LNCaP clone FGC (cell line): Measurements from ENCODE around the gene ABCG8.

Experiments
- DNase-seq: peaks from one replicate; pipeline ENCODE4 v3.0.0-alpha.2; 2011; ENCODE audit warnings: low read depth
- H3K4me3 ChIP-seq: 2 replicates; pipeline ENCODE4 v1.5.1; 2011; ENCODE audit warnings: mild to moderate bottlenecking, low read depth, low read length, control low read depth
- TF ChIP-seq, protein P1 (sequence below): IDR thresholded peaks from 2 replicates; pipeline ENCODE4 v1.5.1; 2012; ENCODE audit warnings: mild to moderate bottlenecking; ENCODE audit not compliant: control insufficient read depth, insufficient read depth; ENCODE audit errors: extremely low read depth

The ABCG8 gene

GRCh38 chr2:43812006-43812405 is 26.8 kb upstream of the ABCG8 start:
- H3K4me3 ChIP-seq = no peak overlapping the region
- TF ChIP-seq, protein P1, sequence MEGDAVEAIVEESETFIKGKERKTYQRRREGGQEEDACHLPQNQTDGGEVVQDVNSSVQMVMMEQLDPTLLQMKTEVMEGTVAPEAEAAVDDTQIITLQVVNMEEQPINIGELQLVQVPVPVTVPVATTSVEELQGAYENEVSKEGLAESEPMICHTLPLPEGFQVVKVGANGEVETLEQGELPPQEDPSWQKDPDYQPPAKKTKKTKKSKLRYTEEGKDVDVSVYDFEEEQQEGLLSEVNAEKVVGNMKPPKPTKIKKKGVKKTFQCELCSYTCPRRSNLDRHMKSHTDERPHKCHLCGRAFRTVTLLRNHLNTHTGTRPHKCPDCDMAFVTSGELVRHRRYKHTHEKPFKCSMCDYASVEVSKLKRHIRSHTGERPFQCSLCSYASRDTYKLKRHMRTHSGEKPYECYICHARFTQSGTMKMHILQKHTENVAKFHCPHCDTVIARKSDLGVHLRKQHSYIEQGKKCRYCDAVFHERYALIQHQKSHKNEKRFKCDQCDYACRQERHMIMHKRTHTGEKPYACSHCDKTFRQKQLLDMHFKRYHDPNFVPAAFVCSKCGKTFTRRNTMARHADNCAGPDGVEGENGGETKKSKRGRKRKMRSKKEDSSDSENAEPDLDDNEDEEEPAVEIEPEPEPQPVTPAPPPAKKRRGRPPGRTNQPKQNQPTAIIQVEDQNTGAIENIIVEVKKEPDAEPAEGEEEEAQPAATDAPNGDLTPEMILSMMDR = no peak
- DNase-seq = no peak

- H3K4me3 ChIP-seq = no peak overlapping the region
- TF ChIP-seq, protein P1 = no peak
- DNase-seq = no peak
These were observed 25.8 kb upstream of the ABCG8 start for GRCh38 chr2:43812947-43813346.

DNA sequence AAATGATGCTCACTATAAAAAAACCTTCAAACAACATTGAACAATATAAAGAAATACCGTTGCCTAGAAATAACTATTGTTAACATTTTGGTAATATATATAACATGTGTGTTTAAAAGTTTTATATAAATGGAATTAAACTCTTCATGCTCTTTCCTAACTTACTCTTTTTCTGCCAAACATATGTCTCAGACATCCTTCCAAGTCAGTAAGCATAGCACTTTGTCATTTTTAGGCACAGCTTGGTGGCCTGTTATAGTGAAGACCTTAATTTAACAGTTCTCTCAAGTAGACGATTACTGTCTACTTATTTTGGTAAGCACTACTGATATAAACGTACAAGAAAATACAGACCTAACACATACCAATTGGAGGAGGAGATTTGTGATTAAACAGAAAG is 24.1 kb upstream of the ABCG8 start:
- TF ChIP-seq, protein P1 = no peak
- H3K4me3 ChIP-seq = no peak overlapping the region
- DNase-seq = no peak

- no peak for DNase-seq
- H3K4me3 ChIP-seq = no peak overlapping the region
- TF ChIP-seq, protein P1 = no peak
These were observed 20.0 kb upstream of the ABCG8 start for GRCh38 chr2:43818761-43819160.

DNA sequence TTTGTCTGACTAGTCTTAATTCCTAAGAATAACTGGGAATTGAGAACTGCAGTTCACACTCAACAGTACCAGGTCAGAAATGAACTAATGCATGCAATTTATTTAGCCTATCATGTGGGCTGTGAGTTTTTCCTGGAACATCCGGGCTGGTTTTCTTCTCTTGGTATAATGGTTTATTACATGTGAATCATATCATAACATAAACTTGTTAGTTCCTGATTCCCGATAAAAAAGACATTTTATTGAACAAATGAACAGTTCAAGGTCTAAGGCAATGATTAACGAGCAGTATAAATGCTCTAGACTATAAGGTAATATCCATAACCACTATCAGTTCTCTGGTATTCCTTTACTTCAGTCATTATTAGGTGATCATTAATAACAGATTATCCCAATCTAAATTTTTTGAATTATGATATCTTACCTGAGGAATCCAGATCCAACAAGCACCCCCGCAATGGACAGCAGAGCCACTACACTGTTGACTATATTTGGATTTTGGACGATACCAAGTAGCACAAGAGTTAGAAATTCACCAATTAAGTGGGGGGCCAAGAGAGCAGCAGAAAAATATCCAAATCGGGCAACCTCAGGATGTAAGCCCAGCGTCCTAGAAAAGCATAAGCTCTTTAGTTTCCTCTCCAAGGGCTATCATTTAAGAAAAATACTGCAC is 19.1 kb upstream of the ABCG8 start:
- H3K4me3 ChIP-seq = no peak overlapping the region
- DNase-seq = no peak
- TF ChIP-seq, protein P1 = no peak

- TF ChIP-seq, protein P1 = no peak
- DNase-seq = no peak
- no peak overlapping the region for H3K4me3 ChIP-seq
These were observed 15.9 kb upstream of the ABCG8 start for GRCh38 chr2:43822839-43823238.

DNA sequence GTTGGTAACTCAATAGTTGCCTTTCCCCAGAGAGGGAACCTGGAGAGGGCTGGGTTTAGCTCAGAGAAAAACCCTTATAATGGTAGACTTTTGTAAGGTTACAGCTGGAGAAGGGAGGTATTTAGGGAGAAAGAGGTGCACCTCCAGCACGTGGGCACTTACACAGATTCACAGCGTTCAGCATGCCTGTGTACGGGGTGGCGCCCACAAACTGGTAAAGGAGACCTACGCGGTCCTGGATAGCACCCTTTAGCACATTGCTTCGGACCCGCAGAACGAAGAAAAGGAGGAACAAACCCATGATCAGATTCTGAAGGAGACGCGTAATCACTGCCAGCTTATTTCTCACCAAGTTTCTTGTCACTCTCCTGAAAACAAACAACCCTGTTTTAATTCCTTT is 15.0 kb upstream of the ABCG8 start:
- no peak for DNase-seq
- H3K4me3 ChIP-seq = no peak overlapping the region
- TF ChIP-seq, protein P1 = no peak
